ENCODE measurements around the gene AGL. TPM values are rescaled to one million over a fixed set of nuclear protein-coding genes. Genes with fewer than 3 reads are reported as not detected.
A peak's percentile ranks its signal among the peaks of the same experiment; 100 is the strongest.

AGL gene
- total and polyA plus RNA-seq, 7 donors, result 8.4 to 159 (median 110) TPM

GRCh38 chr1:99906535-99906934 is 56.4 kb downstream of the AGL start:
- intact Hi-C loops (cut with DNase I), result loop anchor here in 1 of 2 donors (10.0 kb wide), 1 partner anchor 368 kb away; no protein-coding TSS in a partner anchor
- no peak overlapping the region for H3K27ac ChIP-seq
- no peak for TF ChIP-seq CTCF (IDR thresholded peaks at IDR 0.05)
- no peaks in the 10 kb centered on the region for H3K9me3 ChIP-seq
- ATAC-seq (no peak), DNase-seq (no peak)
- H3K4me1 ChIP-seq, result no peaks in the 10 kb centered on the region
- no peak overlapping the region for H3K4me3 ChIP-seq
- H3K27me3 ChIP-seq (ENCODE audit: insufficient read depth in 3 of 3, low read length in 2 of 3), result no peaks in the 10 kb centered on the region
- H3K36me3 ChIP-seq (ENCODE audit: insufficient read depth in 1 of 2, low read depth in 1 of 2), result peaks cover 6 to 89% of the 10 kb centered on the region in 2 donors

- H3K36me3 ChIP-seq (ENCODE audit: insufficient read depth in 1 of 2, low read depth in 1 of 2), result peaks cover 0 to 99% of the 10 kb centered on the region in 2 donors
- no peak for DNase-seq
- H3K27me3 ChIP-seq (ENCODE audit: insufficient read depth in 3 of 3, low read length in 2 of 3), result no peaks in the 10 kb centered on the region
- no peak for TF ChIP-seq CTCF (IDR thresholded peaks at IDR 0.05)
- H3K4me3 ChIP-seq, result no peak overlapping the region
- ATAC-seq, result no peak
- intact Hi-C loops (cut with DNase I), result no loop called here
- no peak overlapping the region for H3K27ac ChIP-seq
- H3K9me3 ChIP-seq, result no peaks in the 10 kb centered on the region
- no peaks in the 10 kb centered on the region for H3K4me1 ChIP-seq
- 75 to 83% (median 82%) methylated on average over 3 of the region's 3 CpGs for WGBS, 3 donors
These were observed 67.1 kb downstream of the AGL start for GRCh38 chr1:99917214-99917613.

- no peak for TF ChIP-seq CTCF (IDR thresholded peaks at IDR 0.05)
- Histone ChIP-seq H3K4me3 (no peak overlapping the region), H3K4me1 (no peaks in the 10 kb centered on the region), H3K36me3 (ENCODE audit: insufficient read depth in 1 of 2, low read depth in 1 of 2) (peaks cover 0 to 99% of the 10 kb centered on the region in 2 donors), H3K27ac (no peak overlapping the region), H3K27me3 (ENCODE audit: insufficient read depth in 3 of 3, low read length in 2 of 3) (no peaks in the 10 kb centered on the region), H3K9me3 (no peaks in the 10 kb centered on the region)
- ATAC-seq, result peak in 1 of 4 donors; percentile 32
- intact Hi-C loops (cut with DNase I), result no loop called here
- 87 to 100% (median 93%) methylated on average over 1 of the region's 1 CpG for WGBS, 3 donors
- no peak for DNase-seq
These were observed 69.1 kb downstream of the AGL start for GRCh38 chr1:99919220-99919619.

GRCh38 chr1:99934801-99935200 is 84.6 kb downstream of the AGL start:
- ATAC-seq (no peak), DNase-seq (no peak)
- Histone ChIP-seq H3K27ac (no peak overlapping the region), H3K4me3 (no peak overlapping the region), H3K36me3 (ENCODE audit: insufficient read depth in 1 of 2, low read depth in 1 of 2) (no peaks in the 10 kb centered on the region), H3K9me3 (no peaks in the 10 kb centered on the region), H3K4me1 (no peaks in the 10 kb centered on the region), H3K27me3 (ENCODE audit: insufficient read depth in 3 of 3, low read length in 2 of 3) (no peaks in the 10 kb centered on the region)
- intact Hi-C loops (cut with DNase I), result no loop called here
- no peak for TF ChIP-seq CTCF (IDR thresholded peaks at IDR 0.05)

- ATAC-seq (no peak), DNase-seq (no peak)
- no peak overlapping the region for H3K27ac ChIP-seq
- intact Hi-C loops (cut with DNase I), result no loop called here
- TF ChIP-seq CTCF (IDR thresholded peaks at IDR 0.05), result no peak
- WGBS, 3 donors, result 92 to 97% (median 96%) methylated on average over 1 of the region's 1 CpG
- no peaks in the 10 kb centered on the region for H3K4me1 ChIP-seq
- H3K27me3 ChIP-seq (ENCODE audit: insufficient read depth in 3 of 3, low read length in 2 of 3), result no peaks in the 10 kb centered on the region
- no peak overlapping the region for H3K4me3 ChIP-seq
- no peaks in the 10 kb centered on the region for H3K36me3 ChIP-seq (ENCODE audit: insufficient read depth in 1 of 2, low read depth in 1 of 2)
- no peaks in the 10 kb centered on the region for H3K9me3 ChIP-seq
These were observed 85.4 kb downstream of the AGL start for GRCh38 chr1:99935534-99935933.
